Mucosa of descending colon (tissue), 3 donors: ENCODE results near the gene OSR1. TPM values are rescaled to one million over a fixed set of nuclear protein-coding genes. Genes with fewer than 3 reads are reported as not detected.
"Not testable (repeated sequence)": the region's sequence is repeated elsewhere in the genome, so short reads cannot be mapped to it uniquely, and the experiment has no call there.

Experiments used
- ATAC-seq: fragments of 200-7000 bp; cut with Tn5 transposase; one replicate; pipeline ENCODE4 v1.9.1; 2020; ENCODE audit warnings: mild to moderate bottlenecking, moderate library complexity
- DNase-seq, 3 donors: peaks; one replicate each; pipeline ENCODE4 v3.0.0-alpha.2; 2020
- H3K36me3 ChIP-seq: fragments of 200-600 bp; one replicate; pipeline ENCODE4 v1.8.0; 2021; ENCODE audit warnings: low read depth, mild to moderate bottlenecking
- H3K4me1 ChIP-seq: fragments of 200-600 bp; one replicate; pipeline ENCODE4 v1.8.0; 2021; ENCODE audit warnings: low read depth, mild to moderate bottlenecking
- H3K4me3 ChIP-seq: fragments of 200-600 bp; one replicate; pipeline ENCODE4 v1.8.0; 2021; ENCODE audit warnings: mild to moderate bottlenecking
- H3K9me3 ChIP-seq: fragments of 200-600 bp; one replicate; pipeline ENCODE4 v1.8.0; 2021; ENCODE audit warnings: mild to moderate bottlenecking
- CTCF ChIP-seq: fragments of 200-600 bp; IDR thresholded peaks from one replicate; pipeline ENCODE4 v1.8.0; 2022; ENCODE audit warnings: antibody characterized with exemption, mild to moderate bottlenecking
- intact Hi-C, 2 donors: fragments of 100-400 bp; cut with DNase I in 1 of 2; cut with micrococcal nuclease in 1 of 2; formaldehyde crosslinking; loops; one replicate each; pipeline versions ENCODE4 v1.11.0 to v1.11.1; 2022; cut with DNase I, micrococcal nuclease
- microRNA-seq: library from miRNA; unstranded; fragments of <30 nt; microRNA quantifications from one replicate; pipeline ENCODE4, GENCODE V29; 2019
- total RNA-seq, 3 donors: library from RNA; stranded (reverse); fragmentation: NEBNext Ultra II Directional in 2 of 3; extraction: Animal tissue kit (Norgen Biotek cat#: 25700) in 2 of 3; gene quantifications; one replicate each; pipeline versions ENCODE4 v1.2.1 to v1.2.4, GENCODE V29; 2021 to 2023
- donor health status: DM: no; HTN: no; CAD: no; lungs with moderate emphysema.
- donor health status: DM: no; HTN: no; CAD: no.
- donor health status: DM: no; HTN: yes; CAD: no.

Gene OSR1
- total RNA-seq, 3 donors from 2014 or later = 0.69 to 15.8 (median 8.1) TPM

- H3K9me3 ChIP-seq = no peaks in the 10 kb centered on the region
- no peak for TF ChIP-seq CTCF
- H3K4me1 ChIP-seq = no peaks in the 10 kb centered on the region
- no peaks in the 10 kb centered on the region for H3K36me3 ChIP-seq
- no peak for DNase-seq
- H3K4me3 ChIP-seq = no peak overlapping the region
- intact Hi-C loops = no loop called here
- no peak for ATAC-seq
These were observed 44.9 kb downstream of the OSR1 start for GRCh38 chr2:19313553-19313952.

GRCh38 chr2:19312949-19313348 lies 45.5 kb downstream of the OSR1 start:
- no peak for TF ChIP-seq CTCF
- Histone ChIP-seq H3K4me1 (no peaks in the 10 kb centered on the region), H3K9me3 (no peaks in the 10 kb centered on the region), H3K4me3 (no peak overlapping the region), H3K36me3 (no peaks in the 10 kb centered on the region)
- DNase-seq (no peak), ATAC-seq (no peak)
- intact Hi-C loops = no loop called here

- H3K4me1 ChIP-seq, H3K36me3 ChIP-seq, H3K4me3 ChIP-seq, intact Hi-C loops, ATAC-seq, H3K9me3 ChIP-seq: not testable (repeated sequence)
- DNase-seq = peak in 2 of 3 donors; percentile 30 to 49
These were observed 52.4 kb downstream of the OSR1 start for GRCh38 chr2:19306065-19306464.

- H3K36me3 ChIP-seq, H3K4me1 ChIP-seq, H3K4me3 ChIP-seq, intact Hi-C loops, H3K9me3 ChIP-seq: not testable (repeated sequence)
- DNase-seq = peak in 1 of 3 donors; percentile 32
- peak; percentile 74 for ATAC-seq
These were observed 52.9 kb downstream of the OSR1 start for GRCh38 chr2:19305400-19306055.

- no peak for TF ChIP-seq CTCF
- Histone ChIP-seq H3K4me1 (peaks cover 5% of the 10 kb centered on the region), H3K4me3 (no peak overlapping the region), H3K9me3 (no peaks in the 10 kb centered on the region), H3K36me3 (no peaks in the 10 kb centered on the region)
- intact Hi-C loops = no loop called here
- ATAC-seq (no peak), DNase-seq (no peak)
These were observed 56.7 kb downstream of the OSR1 start for GRCh38 chr2:19301706-19302105.

Small RNAs within 50 kb of the gene (microRNA-seq; reads per million reads assigned to microRNA genes)
- gene MIR4757 = 0.93 reads per million
